GM21717 (cell line): ENCODE measurements around the gene NBEA.

Experiments used
- ATAC-seq: cut with Tn5 transposase; IDR thresholded peaks from one replicate; pipeline ENCODE4 v1.9.1; 2021; ENCODE audit warnings: mild to moderate bottlenecking, moderate library complexity; ENCODE audit not compliant: unreplicated experiment

NBEA gene

GRCh38 chr13:35472323-35472881 lies 530.3 kb downstream of the NBEA start:
- no peak for ATAC-seq

DNA sequence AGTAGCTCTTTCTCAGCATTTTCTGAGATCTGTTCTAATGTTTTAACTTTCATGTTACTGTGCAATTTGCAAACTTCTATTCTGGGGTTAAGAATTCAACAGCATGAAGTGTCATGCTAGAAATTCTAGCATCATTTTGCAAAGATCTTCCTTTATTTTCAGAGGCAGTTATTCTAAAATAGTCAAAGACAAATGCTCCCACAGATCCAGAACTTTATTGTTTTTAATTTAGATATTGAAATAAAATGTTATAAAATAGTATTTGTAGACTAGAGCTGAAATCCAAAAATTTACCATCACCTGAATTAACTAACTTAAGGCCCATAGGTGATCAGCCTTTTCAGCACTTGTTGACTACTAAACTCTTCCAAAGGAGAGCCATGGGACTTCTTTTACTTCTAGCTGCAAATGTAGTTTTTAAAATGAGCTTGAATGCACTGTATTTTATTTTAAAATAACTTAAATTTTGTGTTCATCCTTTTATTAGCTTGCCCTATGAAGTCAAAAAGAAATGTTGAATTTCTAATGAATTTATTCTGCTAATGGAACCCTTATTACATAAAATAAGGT lies 531.2 kb downstream of the NBEA start:
- no peak for ATAC-seq

DNA sequence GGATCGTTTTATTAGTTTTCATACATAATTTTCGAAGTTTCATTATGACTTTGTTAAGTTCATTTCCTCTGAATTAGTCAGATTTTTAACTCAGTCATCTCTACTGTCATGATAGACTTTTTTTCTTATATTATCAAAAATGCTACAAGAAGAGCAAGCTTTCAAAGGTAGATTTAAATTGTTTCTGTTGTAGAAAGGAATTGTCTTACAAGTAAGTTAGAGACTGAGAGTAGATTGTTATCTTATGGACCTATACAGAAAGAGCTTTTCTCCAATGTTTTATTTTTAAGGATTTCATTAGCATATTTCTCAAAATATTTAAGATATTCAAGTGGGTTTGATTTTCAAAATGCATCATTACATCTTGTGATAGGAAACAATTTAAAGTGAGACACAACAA lies 531.7 kb downstream of the NBEA start:
- no peak for ATAC-seq

- ATAC-seq, result no peak
These were observed 532.6 kb downstream of the NBEA start for GRCh38 chr13:35474496-35475211.

GRCh38 chr13:35475212-35475959 lies 533.3 kb downstream of the NBEA start:
- no peak for ATAC-seq

DNA sequence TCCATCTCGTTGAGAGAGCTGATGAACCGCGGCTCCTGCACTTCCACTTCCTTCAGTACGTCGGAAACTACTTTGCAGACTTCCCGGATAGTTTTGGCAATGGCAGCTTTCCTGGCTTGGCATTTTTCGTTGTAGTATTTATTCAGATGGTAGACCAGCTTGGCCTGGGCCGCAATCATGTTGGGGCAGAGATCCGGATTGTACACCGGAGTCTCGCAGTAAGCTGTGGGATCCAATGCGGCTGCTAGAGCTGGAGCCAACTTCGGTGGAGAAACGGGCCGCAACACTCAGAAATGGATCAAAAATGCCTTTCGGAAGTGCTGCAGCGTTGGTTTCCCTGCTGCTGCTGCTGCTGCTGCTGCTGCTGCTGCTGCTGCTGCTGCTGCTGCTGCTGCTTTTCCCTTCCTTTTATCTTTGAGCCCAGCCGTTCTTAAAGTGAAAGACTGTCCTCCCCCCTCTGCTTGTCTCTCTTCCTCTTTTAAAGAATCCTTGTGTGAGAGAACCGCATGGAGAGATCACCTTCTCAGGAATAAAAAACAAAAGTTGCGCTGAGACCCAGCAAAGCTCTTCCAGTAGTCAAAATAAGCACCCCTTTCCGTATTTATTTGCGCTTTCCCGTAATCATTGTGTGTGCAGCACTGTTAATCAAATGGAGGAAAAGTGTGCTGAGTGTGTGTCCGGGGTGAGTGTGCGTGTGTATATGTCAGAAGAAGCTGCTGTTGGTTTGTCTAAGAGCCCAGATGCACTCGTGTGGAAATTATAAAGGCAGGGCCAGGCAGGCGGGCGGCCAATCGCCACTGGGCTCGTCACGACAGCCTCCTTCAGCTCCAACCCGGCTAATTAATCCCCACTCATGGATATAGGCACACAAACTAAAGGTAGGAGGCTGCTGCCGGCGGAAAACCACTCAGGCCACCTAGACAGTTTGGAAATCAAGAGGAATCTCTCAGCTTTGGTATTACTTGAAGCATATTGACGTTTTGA lies 534.2 kb downstream of the NBEA start, which contains the start of gene MAB21L1:
TSS of gene MAB21L1 (minus strand) at position 730 of the 984 bp plus-strand sequence. CDS start at position 179, 551 bp downstream.
- no peak for ATAC-seq

DNA sequence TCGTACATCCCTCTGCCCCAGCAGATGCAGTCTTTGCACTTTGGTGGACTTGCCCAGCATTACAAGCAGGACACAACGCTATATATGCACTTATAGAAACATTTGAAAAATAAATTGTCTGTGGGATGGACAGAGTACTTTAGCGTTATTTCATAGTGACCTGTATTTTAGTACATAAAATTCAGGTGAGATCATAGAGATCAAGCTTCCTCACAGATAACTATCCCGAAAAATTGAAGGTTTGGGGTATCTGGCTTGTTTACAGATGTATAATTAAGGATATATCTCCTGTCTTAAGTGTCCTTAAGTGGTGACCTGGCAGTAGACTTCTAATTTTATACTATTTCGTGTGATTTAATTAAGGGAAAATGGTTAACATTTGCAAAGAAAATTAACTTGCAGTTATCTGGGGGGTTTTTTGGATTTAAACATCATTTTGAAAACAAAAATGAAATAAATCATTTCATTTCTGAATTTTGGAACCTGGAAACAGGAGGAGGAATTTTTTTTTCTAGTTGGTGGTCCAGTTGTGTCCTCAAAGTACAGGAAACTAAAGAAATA lies 535.4 kb downstream of the NBEA start:
- ATAC-seq, result no peak

DNA sequence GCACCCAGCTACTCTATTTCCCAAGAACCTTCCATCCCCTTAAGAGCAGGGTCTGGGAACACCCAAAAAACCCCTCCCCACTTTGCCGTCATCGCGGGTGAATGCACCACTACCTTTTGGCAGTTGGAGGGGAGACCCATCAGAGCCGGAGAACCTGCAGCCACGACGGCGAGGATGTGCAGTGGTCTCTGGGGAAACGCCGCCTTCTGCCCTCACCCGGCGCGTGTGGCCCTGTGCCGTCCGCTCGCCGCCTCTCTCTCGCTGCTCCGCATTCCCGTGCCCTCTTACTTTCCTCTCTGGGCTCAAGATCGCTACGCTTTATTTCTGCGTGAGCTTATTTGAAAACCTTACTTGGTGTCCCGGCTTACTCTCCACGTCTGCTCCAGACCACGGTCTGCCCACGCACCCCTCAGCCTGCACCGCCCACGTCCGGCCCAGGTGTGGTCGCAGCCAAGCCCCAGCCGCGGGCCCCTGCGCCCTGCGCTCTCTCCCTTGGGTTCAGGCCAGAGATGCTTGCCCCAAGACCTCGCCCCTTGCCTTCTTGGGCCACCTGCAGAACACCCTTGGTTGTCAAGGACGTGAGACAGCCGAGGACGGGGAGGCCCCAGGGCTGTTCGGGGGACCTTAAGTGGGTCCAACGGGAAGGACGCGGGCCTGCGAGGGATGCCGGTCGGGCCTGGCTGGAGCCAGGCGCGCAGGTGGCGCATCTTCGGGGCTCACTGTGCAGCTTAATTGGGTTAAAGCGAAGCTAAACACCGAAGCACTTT lies 536.4 kb downstream of the NBEA start:
- no peak for ATAC-seq

DNA sequence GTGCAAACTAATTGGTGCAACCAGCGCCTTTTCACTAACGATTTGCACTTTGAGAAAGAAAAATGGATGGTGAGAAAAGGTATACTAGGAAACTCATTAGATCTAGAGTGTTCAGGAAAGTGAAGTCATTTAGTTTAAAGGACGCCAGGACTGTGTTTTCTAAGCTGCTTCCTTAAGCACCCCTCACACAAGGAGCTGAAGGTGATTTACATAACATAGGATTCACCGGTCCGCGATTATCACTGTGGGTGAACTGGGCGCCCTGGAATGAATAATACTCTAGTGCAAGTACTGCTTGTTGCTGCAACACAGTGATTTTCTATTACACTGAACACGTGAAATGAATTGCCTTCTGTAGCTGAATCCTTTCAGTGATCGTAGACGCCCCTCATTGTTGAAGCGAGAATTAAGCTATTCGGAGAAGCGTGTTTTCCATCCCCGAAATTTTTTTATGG lies 537.0 kb downstream of the NBEA start:
- no peak for ATAC-seq

GRCh38 chr13:35479706-35480105 lies 537.6 kb downstream of the NBEA start:
- no peak for ATAC-seq

GRCh38 chr13:35480346-35480745 lies 538.3 kb downstream of the NBEA start:
- ATAC-seq, result no peak

DNA sequence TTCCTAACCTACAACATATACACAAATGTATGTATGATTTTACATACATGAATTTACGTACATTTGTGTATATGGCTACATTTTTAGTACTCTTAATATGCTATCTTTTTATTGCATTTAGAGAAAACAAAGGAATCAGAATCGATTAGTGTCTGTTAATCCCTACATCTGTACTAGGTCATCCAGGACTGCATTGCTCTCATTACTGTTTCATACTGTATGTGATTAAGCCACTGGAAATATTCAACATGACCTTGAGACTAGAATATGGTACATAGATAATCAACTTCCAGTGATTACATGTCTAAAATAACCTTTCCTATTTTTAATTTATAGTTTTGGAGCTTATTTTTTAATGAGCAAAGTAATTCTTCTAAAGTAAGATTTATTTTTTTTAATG lies 539.7 kb downstream of the NBEA start:
- ATAC-seq, result no peak

DNA sequence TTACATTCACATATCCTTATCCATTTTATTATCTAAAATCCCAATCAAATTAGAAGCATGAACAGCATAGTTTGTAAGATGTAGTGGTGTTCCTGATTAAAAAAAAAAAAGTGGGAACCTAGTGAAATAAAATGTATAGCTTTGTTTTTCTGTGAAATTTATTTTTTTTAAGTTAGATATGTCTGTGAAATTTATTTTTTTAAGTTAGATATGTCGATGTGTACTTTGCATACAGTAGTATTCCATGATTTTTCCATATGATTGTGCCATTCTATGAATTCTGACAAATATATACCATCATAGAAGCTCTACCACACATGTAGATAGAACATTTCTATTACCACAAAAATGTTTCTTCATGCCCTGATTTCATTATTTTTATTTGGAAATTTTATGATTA lies 540.5 kb downstream of the NBEA start:
- ATAC-seq, result no peak

DNA sequence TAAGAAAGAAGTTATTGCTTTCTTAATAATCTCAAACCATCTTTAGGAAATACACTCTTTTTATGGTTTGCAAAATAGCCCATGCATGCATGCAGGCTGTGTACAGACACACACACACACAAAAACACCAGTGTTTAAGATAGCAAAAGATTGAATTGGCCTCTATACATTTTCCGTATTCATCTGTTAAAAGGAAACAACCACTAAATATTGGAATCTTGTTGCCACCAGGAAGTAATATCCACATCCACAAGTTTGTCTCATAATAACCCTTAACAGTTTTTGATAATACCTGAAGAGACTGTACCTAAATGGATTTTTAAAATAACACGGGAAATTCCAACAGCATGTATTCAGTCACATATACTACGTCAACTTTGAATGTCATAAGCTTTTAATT lies 541.7 kb downstream of the NBEA start:
- ATAC-seq, result no peak

DNA sequence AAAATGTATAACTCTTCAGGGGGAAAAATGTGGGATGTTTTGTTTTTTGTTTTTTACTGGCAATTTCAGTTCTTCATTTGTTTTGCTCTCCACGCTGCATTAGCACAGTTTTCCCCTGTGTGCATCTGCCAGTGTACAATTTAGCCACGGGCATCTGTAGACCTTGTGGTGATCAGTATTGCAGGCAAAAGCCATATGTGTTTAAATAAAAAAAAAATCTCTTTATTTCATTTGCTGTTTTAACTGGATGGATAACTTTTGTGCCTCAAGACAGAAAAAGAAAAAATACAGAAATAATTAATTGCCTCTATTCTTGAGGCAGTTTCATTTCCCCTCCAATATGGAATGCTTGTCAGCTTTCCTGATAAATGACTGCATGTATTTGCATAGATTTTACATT lies 542.3 kb downstream of the NBEA start:
- ATAC-seq, result no peak

- ATAC-seq, result no peak
These were observed 543.4 kb downstream of the NBEA start for GRCh38 chr13:35485424-35485823.

- ATAC-seq, result no peak
These were observed 547.0 kb downstream of the NBEA start for GRCh38 chr13:35489050-35489449.

DNA sequence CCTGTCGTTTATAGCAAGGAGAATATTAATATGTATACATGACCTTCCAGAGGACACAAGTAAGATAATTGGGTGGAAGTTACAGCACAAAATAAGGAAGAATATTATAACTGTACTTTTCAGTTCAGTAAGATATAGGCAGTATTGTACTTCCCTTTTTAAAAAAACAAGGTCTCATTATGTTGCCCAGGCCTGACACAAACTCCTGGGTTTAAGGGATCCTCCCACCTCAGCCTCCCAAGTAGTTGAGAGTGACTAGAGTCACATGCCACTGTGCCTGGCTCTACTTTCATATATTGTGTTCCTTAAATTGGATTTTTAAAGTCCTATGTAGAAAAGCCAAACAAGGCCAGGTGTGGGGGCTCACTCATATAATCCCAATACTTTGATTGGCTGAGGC lies 553.9 kb downstream of the NBEA start:
- ATAC-seq, result no peak

GRCh38 chr13:35496761-35497386 lies 554.8 kb downstream of the NBEA start:
- no peak for ATAC-seq
